Natural killer cell (primary cell): ENCODE results near the gene INSM1. TPM values are rescaled to one million over a fixed set of nuclear protein-coding genes. Genes with fewer than 3 reads are reported as not detected.

Source experiments
- ATAC-seq, 3 donors: fragments of 150-1000 bp in 2 of 3; fragments of 200-7000 bp in 1 of 3; cut with Tn5 transposase; 1 replicate in 1 of 3; 2 replicates in 2 of 3; pipeline ENCODE4 v1.10.0; 2021; ENCODE audit warnings: mild to moderate bottlenecking in 2 of 3, moderate library complexity in 2 of 3
- DNase-seq, 2 donors: peaks; one replicate each; pipeline versions ENCODE4 v3.0.0 to v3.0.0-alpha.2; 2013 to 2021; ENCODE audit warnings: mixed read lengths in 1 of 2
- H3K27ac ChIP-seq: one replicate; pipeline ENCODE4 v1.5.1; 2013; ENCODE audit warnings: mild to moderate bottlenecking, low read length
- H3K27me3 ChIP-seq: one replicate; pipeline ENCODE4 v1.6.1; 2013; ENCODE audit warnings: low read length; ENCODE audit not compliant: control insufficient read depth, insufficient read depth
- H3K36me3 ChIP-seq: one replicate; pipeline ENCODE4 v1.6.1; 2013; ENCODE audit warnings: low read length; ENCODE audit not compliant: control insufficient read depth, insufficient read depth
- H3K4me1 ChIP-seq: one replicate; pipeline ENCODE4 v1.6.1; 2013; ENCODE audit warnings: low read length; ENCODE audit not compliant: control insufficient read depth, insufficient read depth
- H3K4me3 ChIP-seq: one replicate; pipeline ENCODE4 v1.5.1; 2013; ENCODE audit warnings: low read length
- H3K9me3 ChIP-seq: one replicate; pipeline ENCODE4 v1.6.1; 2013; ENCODE audit warnings: low read length; ENCODE audit not compliant: control insufficient read depth, insufficient read depth
- H3K27ac Mint-ChIP-seq, 2 donors: one replicate each; pipeline ENCODE4 v1.8.0; 2022; ENCODE audit warnings: mild to moderate bottlenecking in 2 of 2, mixed read lengths in 2 of 2, moderate library complexity in 1 of 2
- H3K27me3 Mint-ChIP-seq, 2 donors: one replicate each; pipeline ENCODE4 v1.8.0; 2022; ENCODE audit warnings: low read depth in 2 of 2, mixed read lengths in 2 of 2
- H3K36me3 Mint-ChIP-seq: one replicate; pipeline ENCODE4 v1.8.0; 2022; ENCODE audit warnings: mixed read lengths
- H3K4me1 Mint-ChIP-seq, 2 donors: one replicate each; pipeline ENCODE4 v1.8.0; 2022; ENCODE audit warnings: mixed read lengths in 2 of 2
- H3K4me3 Mint-ChIP-seq: one replicate; pipeline ENCODE4 v1.8.0; 2022; ENCODE audit warnings: mild to moderate bottlenecking, moderate library complexity, mixed read lengths
- H3K9me3 Mint-ChIP-seq, 2 donors: one replicate each; pipeline ENCODE4 v1.8.0; 2022; ENCODE audit warnings: mixed read lengths in 2 of 2
- CTCF ChIP-seq: fragments of 200-600 bp; IDR thresholded peaks from one replicate; pipeline ENCODE4 v1.8.0; 2022; ENCODE audit warnings: antibody characterized with exemption
- WGBS: methylation state at CpG from one replicate; pipeline ENCODE4 v1.1.7; 2013; ENCODE audit warnings: missing lambda C conversion rate; ENCODE audit not compliant: insufficient coverage; 5-methylcytosine and 5-hydroxymethylcytosine counted together
- intact Hi-C: fragments of 100-400 bp; cut with micrococcal nuclease; formaldehyde crosslinking; loops from one replicate; pipeline ENCODE4 v1.14.2; 2022
- total RNA-seq, 4 donors: library from RNA; stranded (reverse); fragments of 120-200 nt in 1 of 4; gene quantifications; one replicate each; pipeline versions ENCODE4 v1.2.3 to v1.2.4, GENCODE V29; 2013 to 2022

INSM1 gene
- total RNA-seq, result not detected
- not detected for total RNA-seq (2013)

- Histone ChIP-seq H3K27ac (no peak within 1 kb of the TSS), H3K9me3 (no peaks in the 10 kb centered on the region), H3K27me3 (peaks cover 40% of the 10 kb centered on the region), H3K4me3 (no peak within 1 kb of the TSS), H3K36me3 (no peaks in the 10 kb centered on the region), H3K4me1 (peaks cover 31% of the 10 kb centered on the region)
- Mint-ChIP-seq H3K27ac (no peak within 1 kb of the TSS), H3K36me3 (no peaks in the 10 kb centered on the region), H3K9me3 (no peaks in the 10 kb centered on the region), H3K27me3 (peaks cover 62% of the 10 kb centered on the region in 2 donors), H3K4me1 (peaks cover 19 to 28% of the 10 kb centered on the region in 2 donors), H3K4me3 (peak within 1 kb of the TSS; percentile 66)
- DNase-seq, result no peak
- intact Hi-C loops, result loop anchor here (10.0 kb wide), 1 partner anchor 153 kb away; no protein-coding TSS in a partner anchor
- WGBS, result under 1% methylated on average over 108 of the region's 108 CpGs
- no peak for TF ChIP-seq CTCF
- ATAC-seq, result peak in 2 of 3 donors; percentile 24 to 48
Observed at GRCh38 chr20:20367575-20368417, at the start of gene INSM1. Gene INSM1, plus strand, starts transcription at chr20:20368104. Its CDS starts 164 bp downstream, at chr20:20368268.

- no peaks in the 10 kb centered on the region for H3K36me3 ChIP-seq
Observed at GRCh38 chr20:20318365-20319161, 49.3 kb upstream of the INSM1 start.

GRCh38 chr20:20321134-20321533 lies 46.8 kb upstream of the INSM1 start:
- H3K4me3 Mint-ChIP-seq, result no peak overlapping the region
- H3K4me1 Mint-ChIP-seq, result no peaks in the 10 kb centered on the region
- intact Hi-C loops, result no loop called here
- H3K9me3 Mint-ChIP-seq, result no peaks in the 10 kb centered on the region
- H3K36me3 Mint-ChIP-seq, result no peaks in the 10 kb centered on the region
- WGBS, result 100% methylated on average over 1 of the region's 1 CpG
- no peak overlapping the region for H3K27ac ChIP-seq
- no peak for TF ChIP-seq CTCF
- H3K36me3 ChIP-seq, result no peaks in the 10 kb centered on the region
- no peak overlapping the region for H3K4me3 ChIP-seq
- no peaks in the 10 kb centered on the region for H3K27me3 ChIP-seq
- DNase-seq, result no peak
- H3K27me3 Mint-ChIP-seq, result peaks cover under 1 to 3% of the 10 kb centered on the region in 2 donors
- no peak for ATAC-seq
- H3K4me1 ChIP-seq, result peaks cover 14% of the 10 kb centered on the region
- H3K27ac Mint-ChIP-seq, result no peak overlapping the region
- H3K9me3 ChIP-seq, result no peaks in the 10 kb centered on the region

More at GRCh38 chr20:20318365-20319161, 49.3 kb upstream of the INSM1 start:
- Histone ChIP-seq H3K4me3 (no peak overlapping the region), H3K27me3 (no peaks in the 10 kb centered on the region), H3K9me3 (no peaks in the 10 kb centered on the region), H3K4me1 (peaks cover 14% of the 10 kb centered on the region), H3K27ac (no peak overlapping the region)
- intact Hi-C loops, result no loop called here
- DNase-seq, result no peak
- H3K27ac Mint-ChIP-seq, result no peak overlapping the region
- H3K27me3 Mint-ChIP-seq, result no peaks in the 10 kb centered on the region
- H3K9me3 Mint-ChIP-seq, result no peaks in the 10 kb centered on the region
- no peaks in the 10 kb centered on the region for H3K4me1 Mint-ChIP-seq
- no peak for TF ChIP-seq CTCF
- H3K36me3 Mint-ChIP-seq, result no peaks in the 10 kb centered on the region
- no peak overlapping the region for H3K4me3 Mint-ChIP-seq
- 77% methylated on average over 9 of the region's 9 CpGs for WGBS
- ATAC-seq, result no peak
